Inferior parietal cortex (tissue), 1 donor: ENCODE data around the gene ZFYVE28.
"Not testable (repeated sequence)": the region's sequence is repeated elsewhere in the genome, so short reads cannot be mapped to it uniquely, and the experiment has no call there.

Experiments
- DNase-seq: peaks from one replicate; pipeline ENCODE4 v3.0.0-alpha.2; 2016; ENCODE audit errors: extremely low spot score

The ZFYVE28 gene

GRCh38 chr4:2446656-2447564 lies 28.5 kb upstream of the ZFYVE28 start:
- DNase-seq: no peak

- DNase-seq: no peak
Measured at GRCh38 chr4:2445571-2445970, 27.1 kb upstream of the ZFYVE28 start.

GRCh38 chr4:2445130-2445529 lies 26.7 kb upstream of the ZFYVE28 start:
- no peak for DNase-seq

GRCh38 chr4:2443956-2444740 lies 25.7 kb upstream of the ZFYVE28 start:
- DNase-seq: no peak

GRCh38 chr4:2443061-2443730 lies 24.8 kb upstream of the ZFYVE28 start:
- DNase-seq: no peak

GRCh38 chr4:2442175-2442993 lies 23.9 kb upstream of the ZFYVE28 start:
- no peak for DNase-seq

- DNase-seq: no peak
Measured at GRCh38 chr4:2441393-2442174, 23.1 kb upstream of the ZFYVE28 start.

GRCh38 chr4:2438822-2439718 lies 20.6 kb upstream of the ZFYVE28 start:
- no peak for DNase-seq

- DNase-seq: no peak
Measured at GRCh38 chr4:2437475-2438215, 19.2 kb upstream of the ZFYVE28 start.

- DNase-seq: no peak
Measured at GRCh38 chr4:2436761-2437474, 18.5 kb upstream of the ZFYVE28 start.

- DNase-seq: peak; percentile 69
Measured at GRCh38 chr4:2436301-2436700, 17.9 kb upstream of the ZFYVE28 start.

- no peak for DNase-seq
Measured at GRCh38 chr4:2434420-2434819, 16.0 kb upstream of the ZFYVE28 start.

GRCh38 chr4:2433609-2434350 lies 15.3 kb upstream of the ZFYVE28 start:
- no peak for DNase-seq

- DNase-seq: peak; percentile 63
Measured at GRCh38 chr4:2432991-2433530, 14.6 kb upstream of the ZFYVE28 start.

- no peak for DNase-seq
Measured at GRCh38 chr4:2432004-2432403, 13.6 kb upstream of the ZFYVE28 start.

GRCh38 chr4:2429945-2430757 lies 11.7 kb upstream of the ZFYVE28 start:
- not testable (repeated sequence) for DNase-seq
